H9 (cell line): ENCODE data around the gene PROC. TPM values are rescaled to one million over a fixed set of nuclear protein-coding genes. Genes with fewer than 3 reads are reported as not detected.
A peak's percentile ranks its signal among the peaks of the same experiment; 100 is the strongest.

ENCODE experiments used
- DNase-seq: peaks from one replicate; pipeline ENCODE4 v3.0.0-alpha.2; 2017
- H2AFZ ChIP-seq: one replicate; pipeline ENCODE4 v1.6.1; 2013; ENCODE audit warnings: mild to moderate bottlenecking, low read length, control low read depth, moderate library complexity
- H2AK5ac ChIP-seq: 2 replicates; pipeline ENCODE4 v1.6.1; 2013; ENCODE audit warnings: low read length, control low read depth, mixed read lengths; ENCODE audit not compliant: insufficient read length
- H2BK120ac ChIP-seq: one replicate; pipeline ENCODE4 v1.6.1; 2013; ENCODE audit warnings: low read depth, mild to moderate bottlenecking, low read length, control low read depth, inconsistent platforms; ENCODE audit not compliant: poor library complexity, severe bottlenecking
- H2BK12ac ChIP-seq: 2 replicates; pipeline ENCODE4 v1.6.1; 2013; ENCODE audit warnings: low read length, control low read depth, mixed read lengths, low read depth; ENCODE audit not compliant: insufficient read length
- H2BK15ac ChIP-seq: 2 replicates; pipeline ENCODE4 v1.6.1; 2013; ENCODE audit warnings: low read depth, low read length, control low read depth
- H2BK20ac ChIP-seq: one replicate; pipeline ENCODE4 v1.6.1; 2013; ENCODE audit warnings: low read depth, mild to moderate bottlenecking, low read length, control low read depth, inconsistent platforms; ENCODE audit not compliant: poor library complexity, severe bottlenecking
- H2BK5ac ChIP-seq: 2 replicates; pipeline ENCODE4 v1.6.1; 2013; ENCODE audit warnings: low read length, control low read depth, mixed read lengths; ENCODE audit not compliant: insufficient read length
- H3K14ac ChIP-seq: 2 replicates; pipeline ENCODE4 v1.6.1; 2013; ENCODE audit warnings: low read length, control low read depth; ENCODE audit not compliant: insufficient read depth
- H3K18ac ChIP-seq: 2 replicates; pipeline ENCODE4 v1.6.1; 2013; ENCODE audit warnings: low read depth, mild to moderate bottlenecking, mixed read lengths, low read length, control low read depth; ENCODE audit not compliant: insufficient read length
- H3K23ac ChIP-seq: 2 replicates; pipeline ENCODE4 v1.6.1; 2013; ENCODE audit warnings: low read length, control low read depth, mixed read lengths, low read depth; ENCODE audit not compliant: insufficient read length
- H3K23me2 ChIP-seq: 2 replicates; pipeline ENCODE4 v1.6.1; 2013; ENCODE audit warnings: low read depth, mild to moderate bottlenecking, mixed read lengths, low read length, control low read depth; ENCODE audit not compliant: insufficient read length, poor library complexity, severe bottlenecking
- H3K27ac ChIP-seq: 2 replicates; pipeline ENCODE4 v1.5.1; 2013; ENCODE audit warnings: low read length, control low read depth, mixed read lengths, low read depth; ENCODE audit not compliant: insufficient read length
- H3K27me3 ChIP-seq: 2 replicates; pipeline ENCODE4 v1.6.1; 2013; ENCODE audit warnings: low read length, control low read depth, inconsistent platforms; ENCODE audit not compliant: insufficient read depth
- H3K4ac ChIP-seq: 2 replicates; pipeline ENCODE4 v1.6.1; 2013; ENCODE audit warnings: low read depth, mild to moderate bottlenecking, control low read depth, inconsistent platforms, low read length, moderate library complexity
- H3K4me1 ChIP-seq: 2 replicates; pipeline ENCODE4 v1.6.1; 2013; ENCODE audit warnings: low read length, control low read depth, inconsistent platforms; ENCODE audit not compliant: insufficient read depth
- H3K4me2 ChIP-seq: 2 replicates; pipeline ENCODE4 v1.6.1; 2013; ENCODE audit warnings: low read length, control low read depth, mixed read lengths; ENCODE audit not compliant: insufficient read length, insufficient read depth
- H3K56ac ChIP-seq: 2 replicates; pipeline ENCODE4 v1.6.1; 2013; ENCODE audit warnings: low read depth, mild to moderate bottlenecking, mixed read lengths, low read length, control low read depth; ENCODE audit not compliant: insufficient read length
- H3K79me1 ChIP-seq: 2 replicates; pipeline ENCODE4 v1.6.1; 2013; ENCODE audit warnings: low read depth, mild to moderate bottlenecking, moderate library complexity, low read length, control low read depth, inconsistent platforms; ENCODE audit not compliant: insufficient read depth, poor library complexity, severe bottlenecking
- H3K79me2 ChIP-seq: 2 replicates; pipeline ENCODE4 v1.6.1; 2013; ENCODE audit warnings: low read length, control low read depth, inconsistent platforms; ENCODE audit not compliant: insufficient read depth
- H3K9ac ChIP-seq: 2 replicates; pipeline ENCODE4 v1.6.1; 2013; ENCODE audit warnings: low read length, control low read depth, mixed read lengths; ENCODE audit not compliant: insufficient read length; ENCODE audit errors: extremely low read depth
- H3K9me3 ChIP-seq: one replicate; pipeline ENCODE4 v1.6.1; 2013; ENCODE audit warnings: low read depth, low read length, inconsistent platforms; ENCODE audit not compliant: control insufficient read depth
- H3T11ph ChIP-seq: one replicate; pipeline ENCODE4 v1.6.1; 2013; ENCODE audit warnings: mild to moderate bottlenecking, low read length, control low read depth, inconsistent platforms
- H4K20me1 ChIP-seq: one replicate; pipeline ENCODE4 v1.6.1; 2013; ENCODE audit not compliant: control insufficient read depth, insufficient read length, insufficient read depth
- H4K5ac ChIP-seq: 2 replicates; pipeline ENCODE4 v1.6.1; 2013; ENCODE audit warnings: low read depth, mild to moderate bottlenecking, mixed read lengths, low read length, control low read depth; ENCODE audit not compliant: insufficient read length
- H4K8ac ChIP-seq: replicated peaks from 2 replicates; pipeline ENCODE4 v1.6.1; 2013; ENCODE audit warnings: low read length, control low read depth, mixed read lengths, low read depth; ENCODE audit not compliant: insufficient read length
- H4K91ac ChIP-seq: 2 replicates; pipeline ENCODE4 v1.6.1; 2013; ENCODE audit warnings: low read depth, mild to moderate bottlenecking, moderate library complexity, mixed read lengths, low read length, control low read depth; ENCODE audit not compliant: insufficient read length
- H3K27ac Mint-ChIP-seq, 3 experiments: 2 replicates in 2 of 3; 3 replicates in 1 of 3; pipeline ENCODE4 v1.8.0; 2020 to 2021; ENCODE audit warnings: mixed read lengths in 3 of 3, mild to moderate bottlenecking in 1 of 3, moderate library complexity in 1 of 3
- H3K27me3 Mint-ChIP-seq: 2 replicates; pipeline ENCODE4 v1.8.0; 2021; ENCODE audit warnings: low read depth, mild to moderate bottlenecking, moderate library complexity, mixed read lengths
- H3K36me3 Mint-ChIP-seq, 3 experiments: 2 replicates in 2 of 3; 3 replicates in 1 of 3; pipeline ENCODE4 v1.8.0; 2020 to 2021; ENCODE audit warnings: low read depth in 3 of 3, mixed read lengths in 3 of 3; ENCODE audit not compliant: insufficient read depth in 1 of 3
- H3K4me1 Mint-ChIP-seq, 2 experiments: 2 replicates each; pipeline ENCODE4 v1.8.0; 2020; ENCODE audit warnings: mixed read lengths in 2 of 2
- H3K4me3 Mint-ChIP-seq, 2 experiments: 2 replicates in 1 of 2; 3 replicates in 1 of 2; pipeline ENCODE4 v1.8.0; 2020 to 2021; ENCODE audit warnings: mild to moderate bottlenecking in 2 of 2, mixed read lengths in 2 of 2, moderate library complexity in 1 of 2
- H3K9me3 Mint-ChIP-seq, 2 experiments: 2 replicates in 1 of 2; 3 replicates in 1 of 2; pipeline ENCODE4 v1.8.0; 2020; ENCODE audit warnings: mild to moderate bottlenecking in 2 of 2, mixed read lengths in 2 of 2, moderate library complexity in 1 of 2
- CTCF ChIP-seq: fragments of 200-600 bp; sonication (generic); conservative IDR thresholded peaks from 3 replicates; pipeline ENCODE4 v1.8.0; 2021; ENCODE audit warnings: antibody characterized with exemption, mild to moderate bottlenecking
- WGBS: extraction: QIAGEN DNeasy Blood & Tissue Kit; methylation state at CpG from one replicate; pipeline ENCODE4 v1.1.7; 2013; ENCODE audit warnings: missing lambda C conversion rate, low lambda C conversion rate, mixed read lengths; ENCODE audit not compliant: insufficient read length; ENCODE audit errors: extremely low coverage; 5-methylcytosine and 5-hydroxymethylcytosine counted together
- total RNA-seq: library from RNA; stranded (reverse); gene quantifications from 2 replicates; pipeline ENCODE4 v1.2.1, GENCODE V29; 2021

PROC gene
- total RNA-seq, 1 experiment from 2014 or later = 0.61 TPM

- Histone ChIP-seq H4K20me1 (no peaks in the 10 kb centered on the region), H3K9ac (no peak overlapping the region), H2BK20ac (no peak overlapping the region), H2BK15ac (no peak overlapping the region), H3K9me3 (no peaks in the 10 kb centered on the region), H3K79me1 (no peaks in the 10 kb centered on the region), H4K5ac (no peak overlapping the region), H4K91ac (no peak overlapping the region), H3K23me2 (peaks cover 2% of the 10 kb centered on the region), H2BK120ac (no peak overlapping the region), H4K8ac (no peak overlapping the region), H3K79me2 (no peaks in the 10 kb centered on the region), H2BK5ac (no peak overlapping the region), H3K27me3 (no peaks in the 10 kb centered on the region), H3K56ac (no peak overlapping the region), H2BK12ac (no peak overlapping the region), H3K4ac (no peak overlapping the region), H3K18ac (no peak overlapping the region), H3K14ac (no peak overlapping the region), H2AK5ac (no peak overlapping the region), H3K4me2 (no peak overlapping the region), H2AFZ (no peak overlapping the region), H3K27ac (no peak overlapping the region), H3K23ac (no peak overlapping the region), H3K4me1 (peaks cover 7% of the 10 kb centered on the region; the same call in 1 of the 2 replicates), H3T11ph (no peak overlapping the region)
- TF ChIP-seq CTCF = peak; percentile 67
- no CpG with 5 or more reads among the region's 8 CpGs for WGBS
- Mint-ChIP-seq H3K4me3 (no peak overlapping the region), H3K36me3 (no peaks in the 10 kb centered on the region), H3K4me1 (peaks cover 49 to 52% of the 10 kb centered on the region in 2 experiments), H3K27ac (no peak overlapping the region; a peak in 1 of 7 replicates), H3K27me3 (no peaks in the 10 kb centered on the region), H3K9me3 (no peaks in the 10 kb centered on the region)
- DNase-seq = peak; percentile 64
Observed at GRCh38 chr2:127453392-127454171, 35.4 kb downstream of the PROC start.
